ENCODE results near the gene CTXN1.

CTXN1 gene

DNA sequence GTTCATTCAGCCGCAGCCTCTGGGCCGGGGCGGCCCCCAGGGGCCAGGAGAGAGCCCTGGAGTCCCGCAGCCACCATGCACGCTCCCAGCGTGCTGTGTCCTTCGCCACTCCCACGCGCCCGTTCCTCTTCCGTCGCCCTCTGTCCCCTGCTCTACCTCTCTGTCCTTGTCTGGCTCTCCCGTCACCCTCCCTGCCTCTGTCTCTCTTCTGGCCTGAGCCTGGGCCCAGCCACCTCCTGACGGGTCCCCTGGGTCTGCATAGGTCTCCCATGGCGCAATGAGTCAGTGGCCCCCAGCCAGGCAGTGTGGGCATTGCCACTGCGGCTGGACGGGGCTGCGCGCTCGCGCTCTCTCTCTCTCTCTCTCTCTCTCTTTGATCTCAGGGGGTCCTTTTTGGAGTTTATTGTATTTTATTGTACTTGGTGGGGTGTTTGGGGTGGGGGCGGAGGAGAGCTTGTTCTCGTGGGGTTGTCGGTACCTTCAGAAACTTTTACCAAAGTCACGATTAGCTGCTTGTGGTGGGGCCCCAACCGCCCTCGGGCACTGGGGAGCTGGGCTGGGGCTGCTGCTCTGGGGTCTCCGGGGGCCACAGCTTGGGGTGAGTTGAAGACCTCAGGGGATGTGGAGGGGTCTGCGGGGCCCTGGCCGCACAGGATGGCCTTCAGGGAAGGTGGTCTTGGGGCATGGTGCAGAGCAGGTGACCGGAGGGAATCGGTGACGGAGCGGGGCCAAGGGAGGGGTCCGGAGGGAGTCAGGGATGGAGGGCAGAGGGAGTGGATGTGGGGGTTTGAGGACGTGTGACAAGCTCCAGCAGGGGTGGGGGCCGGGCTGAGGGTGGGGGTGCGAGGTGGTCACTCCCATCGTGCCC lies 13.0 kb downstream of the CTXN1 start:
- no peak for DNase-seq

DNA sequence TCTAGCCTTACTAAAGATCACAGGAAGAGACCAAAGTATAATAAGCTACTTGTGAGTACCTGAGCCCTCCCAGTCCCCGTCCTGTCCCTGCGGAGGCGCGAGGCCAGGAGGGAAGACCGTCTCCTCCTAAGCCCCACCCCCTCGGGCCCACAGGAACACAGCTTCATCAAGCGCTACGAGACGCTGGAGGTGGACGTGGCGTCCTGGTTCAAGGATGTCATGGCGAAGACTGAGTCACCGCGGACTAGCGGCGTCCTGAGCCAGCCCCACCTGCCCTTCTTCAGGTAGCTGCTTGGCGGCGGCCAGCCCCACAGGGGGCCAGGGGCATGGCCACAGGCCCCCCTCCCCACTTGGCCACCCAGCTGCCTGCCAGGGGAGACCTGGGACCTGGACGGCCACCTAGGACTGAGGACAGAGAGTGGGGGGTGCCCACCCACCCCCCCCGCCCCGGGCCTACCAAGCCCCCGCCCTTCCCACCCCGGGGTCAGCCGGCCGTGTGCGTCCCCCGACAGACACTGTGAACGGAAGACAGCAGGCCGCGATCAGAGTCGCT lies 13.7 kb downstream of the CTXN1 start:
- DNase-seq, result no peak

DNA sequence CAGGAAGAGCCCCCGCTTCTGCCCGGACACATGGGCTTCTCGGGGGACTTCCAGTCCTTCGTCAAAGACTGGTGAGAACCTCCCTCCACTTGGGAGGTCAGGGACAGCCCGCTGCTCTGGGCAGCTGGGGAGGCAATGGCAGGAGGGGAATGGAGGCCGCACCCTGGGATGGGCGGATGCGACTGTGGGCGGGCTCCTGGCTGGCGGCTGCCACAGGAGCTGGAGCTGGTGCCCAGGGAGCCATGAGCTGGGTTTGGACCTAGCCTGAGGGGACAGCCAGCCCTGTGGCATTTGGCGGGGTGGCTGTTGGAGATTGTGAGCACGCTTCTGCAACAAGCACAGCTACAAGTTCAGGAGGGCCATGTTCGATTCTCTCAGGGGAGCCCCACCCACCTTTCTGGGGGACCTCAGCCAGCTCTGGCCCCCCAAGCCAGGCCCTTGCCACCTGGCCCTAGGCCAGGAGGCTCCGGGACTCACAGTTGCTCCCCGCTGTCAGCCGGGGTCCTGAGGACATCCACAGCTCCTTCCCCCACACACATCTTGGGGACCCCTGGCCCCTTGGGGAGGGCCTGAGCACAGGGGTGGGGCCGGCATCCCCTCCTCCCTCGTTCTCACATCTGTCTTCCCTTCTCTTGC lies 14.3 kb downstream of the CTXN1 start:
- DNase-seq, result no peak

DNA sequence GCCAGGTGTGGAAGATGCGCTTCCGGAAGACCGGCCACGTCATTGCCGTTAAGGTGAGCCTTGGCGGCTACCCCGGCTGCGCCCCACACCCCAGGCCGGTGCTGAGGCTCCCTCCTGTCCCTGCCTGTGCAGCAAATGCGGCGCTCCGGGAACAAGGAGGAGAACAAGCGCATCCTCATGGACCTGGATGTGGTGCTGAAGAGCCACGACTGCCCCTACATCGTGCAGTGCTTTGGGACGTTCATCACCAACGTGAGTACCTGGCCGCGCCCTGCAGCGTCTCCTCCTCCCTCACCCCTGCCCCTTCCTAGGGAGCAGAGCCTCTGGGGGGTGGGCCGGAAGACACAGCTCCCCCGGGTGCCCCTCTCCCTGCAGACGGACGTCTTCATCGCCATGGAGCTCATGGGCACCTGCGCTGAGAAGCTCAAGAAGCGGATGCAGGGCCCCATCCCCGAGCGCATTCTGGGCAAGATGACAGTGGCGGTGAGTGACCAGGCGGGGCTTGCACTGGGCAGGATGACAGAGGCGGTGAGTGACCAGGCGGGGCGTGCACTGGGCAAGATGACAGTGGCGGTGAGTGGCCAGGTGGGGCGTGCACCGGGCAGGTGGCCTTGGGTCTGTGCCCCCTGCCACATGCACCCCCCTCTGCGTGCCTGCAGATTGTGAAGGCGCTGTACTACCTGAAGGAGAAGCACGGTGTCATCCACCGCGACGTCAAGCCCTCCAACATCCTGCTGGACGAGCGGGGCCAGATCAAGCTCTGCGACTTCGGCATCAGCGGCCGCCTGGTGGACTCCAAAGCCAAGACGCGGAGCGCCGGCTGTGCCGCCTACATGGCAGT lies 15.4 kb downstream of the CTXN1 start:
- no peak for DNase-seq

DNA sequence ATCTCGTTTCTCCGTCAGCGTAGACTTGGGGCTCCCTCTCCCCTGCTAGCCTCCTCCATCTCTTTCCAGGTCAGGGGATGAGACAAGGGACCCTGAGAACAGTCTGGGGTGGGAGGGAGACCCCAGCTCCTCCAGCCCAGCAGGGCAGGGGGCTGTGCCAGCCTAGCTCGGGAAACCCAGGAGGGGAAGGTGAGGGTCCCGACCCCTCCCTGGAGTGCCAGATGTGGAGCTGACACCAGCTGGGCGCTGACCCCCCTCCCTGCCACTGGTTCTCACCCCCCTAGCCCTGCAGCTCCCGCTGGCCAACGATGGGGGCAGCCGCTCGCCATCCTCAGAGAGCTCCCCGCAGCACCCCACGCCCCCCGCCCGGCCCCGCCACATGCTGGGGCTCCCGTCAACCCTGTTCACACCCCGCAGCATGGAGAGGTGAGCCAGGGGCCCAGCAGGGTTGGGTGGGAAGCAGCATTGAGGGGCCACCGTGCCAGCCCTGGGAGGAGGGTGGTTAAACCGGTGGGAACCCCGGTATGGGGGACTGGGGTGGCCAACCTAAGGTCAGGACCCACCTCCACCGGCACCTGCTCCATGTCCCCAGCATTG lies 16.4 kb downstream of the CTXN1 start:
- no peak for DNase-seq

DNA sequence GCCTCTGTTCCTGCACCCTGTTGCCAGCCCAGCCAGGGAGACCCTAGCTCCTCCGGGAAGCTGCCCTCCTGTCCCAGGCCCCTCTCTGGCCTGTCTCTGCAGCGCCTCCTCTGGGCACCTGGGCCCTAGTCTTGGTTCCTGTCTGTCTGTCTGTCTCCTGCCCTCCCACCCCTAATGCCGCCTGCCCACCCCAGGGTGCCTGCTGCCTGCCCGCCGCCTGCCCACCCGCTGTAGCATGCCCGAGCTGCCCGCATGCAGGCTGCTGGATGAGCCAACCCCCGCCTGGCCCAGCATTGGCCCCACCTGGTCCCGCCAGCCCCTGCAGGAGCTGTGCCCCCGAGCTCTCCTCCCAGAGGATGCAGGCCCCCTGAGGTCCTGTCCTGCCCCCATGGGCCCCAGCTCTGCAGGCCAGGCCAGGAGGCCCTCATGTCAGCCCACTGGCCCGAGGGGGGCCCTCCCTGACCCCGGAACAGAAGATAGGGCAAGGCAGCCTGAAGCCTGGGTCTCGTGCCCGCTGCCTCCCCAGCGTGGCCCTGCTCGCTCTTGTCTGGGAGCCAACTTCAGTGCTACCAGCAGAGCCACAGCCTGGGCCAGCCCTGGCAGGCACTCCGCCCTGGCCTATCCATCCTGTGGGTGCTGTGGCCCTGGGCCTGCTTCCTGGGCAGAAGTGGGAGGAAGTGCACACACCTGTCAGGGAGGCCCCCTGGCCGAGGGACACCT lies 17.0 kb downstream of the CTXN1 start:
- no peak for DNase-seq

DNA sequence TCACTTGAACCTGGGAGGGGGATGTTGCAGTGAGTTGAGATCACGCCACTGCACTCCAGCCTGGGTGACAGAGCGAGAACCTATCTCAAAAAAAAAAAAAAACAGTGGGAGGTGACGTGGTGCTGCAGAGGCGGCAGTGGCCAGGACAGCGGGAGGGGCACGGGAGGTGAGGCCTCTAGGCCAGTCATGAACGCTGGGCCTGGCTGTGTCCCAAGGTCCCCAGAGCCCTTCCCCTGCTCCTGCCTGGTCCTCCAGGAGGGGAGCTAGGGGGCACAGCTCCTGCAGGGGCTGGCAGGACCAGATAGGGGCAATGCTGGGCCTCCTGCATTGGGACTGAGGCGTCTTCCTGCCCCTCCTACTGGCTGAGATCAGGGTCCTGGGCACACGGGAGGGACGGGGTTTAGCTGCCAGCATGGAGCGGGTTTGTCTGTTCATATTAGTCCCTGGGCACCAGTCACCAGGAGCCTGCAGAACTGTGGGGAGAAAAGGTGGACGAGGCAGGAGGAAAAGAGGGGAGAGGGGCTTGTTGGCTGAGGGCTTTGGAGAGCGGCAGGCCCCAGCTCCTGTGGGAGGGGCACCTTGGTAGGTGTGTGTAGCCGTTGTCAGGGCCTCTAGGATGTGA lies 17.7 kb downstream of the CTXN1 start:
- DNase-seq, result no peak

DNA sequence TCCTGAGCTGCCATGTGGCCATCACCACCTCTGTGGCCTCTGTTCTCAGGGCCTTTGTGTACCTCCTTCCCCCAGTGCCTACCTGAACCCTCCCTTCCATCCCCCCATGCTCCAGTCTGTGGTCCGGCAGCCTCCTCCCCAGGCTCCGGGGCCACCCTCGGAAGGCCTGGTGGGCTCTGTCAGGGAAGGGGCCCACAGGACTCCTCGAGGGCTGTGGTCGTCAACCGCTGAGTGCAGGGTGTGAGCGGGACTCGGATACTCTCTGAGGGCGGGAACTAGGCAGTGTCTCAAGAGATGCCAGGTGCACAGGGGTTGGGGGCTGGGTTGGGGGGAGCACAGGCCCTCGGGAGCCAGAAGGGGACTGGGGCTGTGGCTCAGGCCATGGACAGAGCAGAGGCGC lies 18.4 kb downstream of the CTXN1 start:
- DNase-seq, result no peak

DNA sequence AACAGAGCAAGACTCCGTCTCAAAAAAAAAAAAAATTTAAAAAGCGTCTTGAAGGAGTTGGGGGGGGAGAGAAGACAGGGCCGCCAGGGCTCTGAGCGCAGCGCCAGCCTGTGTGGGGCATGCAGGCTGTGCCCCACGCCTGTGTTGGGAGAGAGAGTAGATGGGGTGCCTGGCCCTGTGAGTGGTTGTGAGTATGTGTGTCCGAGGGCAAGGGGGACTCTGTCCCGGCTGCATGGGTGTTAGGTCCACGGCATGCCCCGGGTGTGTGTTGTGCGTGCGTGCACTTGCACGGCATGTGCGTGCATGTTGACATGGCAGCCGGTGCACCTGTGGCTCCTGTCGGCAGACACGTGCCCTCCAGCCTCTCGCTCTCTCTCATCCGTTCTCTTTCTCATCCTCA lies 18.8 kb downstream of the CTXN1 start:
- DNase-seq, result no peak

DNA sequence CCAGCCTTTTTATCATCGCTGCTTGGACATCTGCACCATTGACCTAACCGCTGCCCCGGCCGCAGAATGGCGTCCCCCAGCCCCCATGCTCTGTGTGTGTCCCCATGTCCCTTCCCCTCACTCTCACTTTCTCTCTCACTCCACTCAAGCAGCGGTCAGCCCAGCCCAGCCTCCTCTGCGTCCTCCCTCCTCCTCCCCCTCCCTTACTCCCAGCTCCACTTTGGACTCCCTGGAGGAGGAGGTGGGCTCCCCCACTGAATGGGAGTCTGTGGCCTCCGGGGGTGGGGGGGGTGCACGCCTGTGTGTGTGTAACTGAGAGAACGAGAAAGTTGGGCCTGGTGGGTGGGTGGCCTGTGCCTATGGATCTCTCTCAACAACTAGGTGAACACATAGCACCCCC lies 20.1 kb downstream of the CTXN1 start:
- DNase-seq, result no peak

DNA sequence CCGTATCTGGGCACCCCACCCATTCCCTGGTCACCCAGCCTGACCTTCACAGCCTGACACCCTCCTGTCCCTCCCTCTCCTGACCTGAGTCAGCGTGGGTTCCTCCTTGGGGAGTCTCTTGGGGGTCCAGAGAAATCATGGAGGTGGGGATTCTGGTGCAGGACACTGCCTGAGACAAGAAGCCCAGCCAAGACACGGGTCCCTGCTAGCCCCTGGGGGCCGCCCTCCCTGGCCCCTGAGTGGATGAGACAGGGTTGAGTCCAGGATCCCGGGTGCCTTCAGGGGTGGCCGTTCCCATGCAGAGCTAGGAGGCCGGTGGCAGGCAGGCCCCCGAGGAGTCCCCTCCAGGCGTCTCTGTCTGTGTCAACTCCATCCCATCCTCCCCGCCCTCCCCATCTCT lies 20.7 kb downstream of the CTXN1 start:
- DNase-seq, result no peak

DNA sequence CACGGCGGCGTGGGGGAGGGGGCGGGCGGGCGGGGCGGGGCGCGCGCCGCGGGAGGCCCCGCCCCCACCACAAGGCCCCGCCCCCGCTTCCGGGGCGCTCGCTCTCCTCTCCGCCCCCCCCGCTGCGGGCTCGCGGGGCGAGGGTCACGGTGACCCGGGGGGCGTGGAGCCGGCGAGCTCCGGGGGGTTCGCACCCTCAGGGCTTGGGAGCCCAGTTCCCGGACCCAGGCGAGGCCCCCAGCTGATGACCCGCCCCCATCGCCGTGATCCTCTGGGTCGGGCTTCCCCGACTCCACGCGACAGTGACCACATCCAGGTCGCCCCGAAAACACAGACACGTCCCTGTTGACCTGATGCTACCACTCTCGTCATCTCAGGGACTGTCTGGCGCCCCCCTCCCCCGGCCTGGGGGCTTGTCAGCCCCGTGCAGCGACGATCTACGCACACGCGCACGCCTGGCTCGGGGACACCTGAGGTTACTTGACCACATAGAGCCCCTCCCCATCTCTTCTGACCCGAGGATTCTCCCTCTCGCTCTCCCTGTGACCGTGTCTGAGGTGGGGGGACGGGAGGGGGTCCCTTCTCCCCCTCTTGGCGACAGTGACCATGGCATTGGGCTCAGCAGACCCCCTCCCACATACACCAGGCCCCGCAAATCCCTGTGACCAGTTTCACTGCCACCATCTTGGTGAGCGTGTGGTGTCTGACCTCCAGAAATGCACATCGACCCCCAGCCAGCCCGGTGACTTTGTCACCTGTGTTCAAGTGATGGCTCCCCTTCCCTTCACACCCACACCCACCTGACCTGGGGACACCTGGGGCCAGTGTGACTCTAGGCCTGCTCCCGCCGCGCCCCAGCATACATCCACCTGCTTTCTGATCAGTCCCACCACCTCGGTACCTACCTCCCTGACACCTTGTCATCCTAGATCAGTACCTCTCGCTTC lies 21.6 kb downstream of the CTXN1 start:
- DNase-seq, result peak; percentile 68

DNA sequence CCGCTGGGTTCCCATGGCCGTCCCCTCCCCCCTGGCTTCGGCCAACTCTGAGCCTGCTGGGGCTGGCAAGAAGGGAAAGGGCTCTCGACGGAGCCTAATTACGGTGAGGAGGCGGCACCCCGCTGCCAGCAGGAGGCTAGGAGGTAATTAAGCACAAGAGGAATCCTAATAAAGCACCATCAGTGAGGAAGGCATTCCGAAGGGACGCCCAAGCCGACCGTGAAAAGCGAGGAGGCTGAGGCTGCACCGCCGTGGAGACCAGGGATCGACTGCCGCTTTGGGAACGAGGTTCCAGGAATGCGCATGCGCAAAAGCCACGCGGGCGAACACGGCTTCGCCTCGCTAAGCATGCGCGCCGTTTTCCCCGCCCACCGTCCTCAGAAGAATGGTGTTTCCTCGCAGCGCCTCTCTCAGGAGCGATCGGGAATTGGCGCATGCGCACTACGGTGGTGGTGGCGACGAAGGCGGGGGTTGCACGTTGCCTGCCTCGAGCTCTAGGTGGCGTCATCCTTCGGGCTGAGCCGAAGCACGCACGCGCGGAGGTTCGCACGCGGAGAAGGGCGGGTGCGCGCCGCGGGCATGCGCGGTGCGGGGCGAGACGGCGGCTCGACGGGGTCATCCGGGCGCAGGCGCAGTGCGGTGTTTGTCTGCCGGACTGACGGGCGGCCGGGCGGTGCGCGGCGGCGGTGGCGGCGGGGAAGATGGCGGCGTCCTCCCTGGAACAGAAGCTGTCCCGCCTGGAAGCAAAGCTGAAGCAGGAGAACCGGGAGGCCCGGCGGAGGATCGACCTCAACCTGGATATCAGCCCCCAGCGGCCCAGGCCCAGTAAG lies 22.5 kb downstream of the CTXN1 start, which contains the start of gene MAP2K7:
MAP2K7 (plus strand) TSS at position 634 of the 830 bp plus-strand sequence; CDS start at position 702, 68 bp downstream.
- peak; percentile 100 for DNase-seq

DNA sequence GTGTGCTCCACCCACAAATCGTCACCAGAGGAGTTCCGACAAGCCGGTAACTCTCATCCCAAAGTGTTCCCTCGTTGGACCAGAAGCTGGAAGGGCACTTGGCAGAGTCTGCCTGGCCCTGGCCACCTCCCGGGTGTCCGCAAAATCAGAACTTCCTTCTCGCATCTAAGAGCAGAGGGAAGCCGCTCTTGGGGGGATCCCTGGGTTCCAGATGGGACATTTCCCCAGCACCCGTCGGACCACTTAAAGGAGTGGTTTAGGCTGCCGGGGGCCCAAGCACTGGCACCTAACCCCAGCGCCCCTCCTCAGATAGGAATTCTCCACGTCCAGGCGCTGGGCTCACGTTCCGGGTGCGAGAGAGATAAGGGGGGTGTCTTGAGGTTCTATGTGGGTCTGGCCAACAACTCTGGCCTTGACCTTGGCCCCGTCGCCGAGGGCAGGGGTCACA lies 23.1 kb downstream of the CTXN1 start:
- no peak for DNase-seq

DNA sequence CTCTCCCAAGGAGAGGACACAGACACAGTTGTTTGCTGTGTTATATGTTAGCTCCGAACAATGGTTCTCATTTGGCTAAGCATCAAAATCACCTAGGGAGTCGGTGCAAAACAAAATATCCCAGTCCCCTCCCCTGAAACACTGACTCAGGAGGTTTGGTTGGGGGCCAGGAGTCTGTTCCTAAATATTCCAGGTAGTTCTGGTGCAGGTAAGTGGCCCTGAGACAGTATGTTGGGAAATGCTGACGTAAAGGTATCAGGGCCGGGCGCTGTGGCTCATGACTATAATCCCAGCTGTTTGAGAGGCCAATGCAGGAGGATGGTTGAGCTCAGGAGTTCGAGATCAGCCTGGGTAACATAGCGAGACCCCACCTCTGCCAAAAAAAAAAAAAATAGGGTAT lies 24.6 kb downstream of the CTXN1 start:
- DNase-seq, result no peak

DNA sequence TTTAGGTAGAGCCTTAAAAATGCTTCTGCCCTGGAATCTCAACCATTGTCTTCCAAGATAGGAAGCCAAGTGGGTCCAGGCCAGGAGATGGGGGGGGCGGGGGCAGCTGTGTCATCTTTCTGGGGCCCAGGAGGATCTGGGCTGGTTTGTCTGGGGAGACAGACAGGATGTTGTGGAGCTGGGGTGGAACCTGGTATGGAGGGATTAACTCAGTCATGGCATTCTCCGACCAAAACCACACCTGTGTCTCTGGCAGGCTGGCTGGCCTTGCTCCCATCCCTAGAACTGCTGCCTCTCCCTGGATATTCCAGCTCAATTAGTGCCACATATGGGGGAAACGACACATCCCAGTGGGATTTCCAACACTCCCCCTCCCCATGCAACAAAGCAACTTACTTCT lies 25.0 kb downstream of the CTXN1 start:
- DNase-seq, result no peak

DNA sequence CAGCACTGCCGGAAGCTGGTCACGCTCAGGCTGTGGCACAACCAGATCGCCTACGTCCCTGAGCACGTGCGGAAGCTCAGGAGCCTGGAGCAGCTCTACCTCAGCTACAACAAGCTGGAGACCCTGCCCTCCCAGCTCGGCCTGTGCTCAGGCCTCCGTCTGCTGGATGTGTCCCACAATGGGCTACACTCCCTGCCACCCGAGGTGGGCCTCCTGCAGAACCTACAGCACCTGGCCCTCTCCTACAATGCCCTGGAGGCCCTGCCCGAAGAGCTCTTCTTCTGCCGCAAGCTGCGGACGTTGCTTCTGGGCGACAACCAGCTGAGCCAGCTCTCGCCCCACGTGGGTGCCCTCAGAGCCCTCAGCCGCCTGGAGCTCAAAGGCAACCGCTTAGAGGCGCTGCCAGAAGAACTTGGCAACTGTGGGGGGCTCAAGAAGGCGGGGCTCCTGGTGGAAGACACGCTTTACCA lies 25.5 kb downstream of the CTXN1 start:
- DNase-seq, result no peak

DNA sequence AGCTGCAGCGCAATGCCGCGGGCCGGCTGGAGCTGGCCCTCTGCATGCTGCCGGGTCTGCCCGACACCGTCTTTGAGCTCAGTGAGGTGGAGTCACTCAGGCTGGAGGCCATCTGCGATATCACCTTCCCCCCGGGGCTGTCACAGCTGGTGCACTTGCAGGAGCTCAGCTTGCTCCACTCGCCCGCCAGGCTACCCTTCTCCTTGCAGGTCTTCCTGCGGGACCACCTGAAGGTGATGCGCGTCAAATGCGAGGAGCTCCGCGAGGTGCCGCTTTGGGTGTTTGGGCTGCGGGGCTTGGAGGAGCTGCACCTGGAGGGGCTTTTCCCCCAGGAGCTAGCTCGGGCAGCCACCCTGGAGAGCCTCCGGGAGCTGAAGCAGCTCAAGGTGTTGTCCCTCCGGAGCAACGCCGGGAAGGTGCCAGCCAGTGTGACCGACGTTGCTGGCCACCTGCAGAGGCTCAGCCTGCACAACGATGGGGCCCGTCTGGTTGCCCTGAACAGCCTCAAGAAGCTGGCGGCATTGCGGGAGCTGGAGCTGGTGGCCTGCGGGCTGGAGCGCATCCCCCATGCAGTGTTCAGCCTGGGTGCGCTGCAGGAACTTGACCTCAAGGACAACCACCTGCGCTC lies 26.1 kb downstream of the CTXN1 start:
- DNase-seq, result no peak

DNA sequence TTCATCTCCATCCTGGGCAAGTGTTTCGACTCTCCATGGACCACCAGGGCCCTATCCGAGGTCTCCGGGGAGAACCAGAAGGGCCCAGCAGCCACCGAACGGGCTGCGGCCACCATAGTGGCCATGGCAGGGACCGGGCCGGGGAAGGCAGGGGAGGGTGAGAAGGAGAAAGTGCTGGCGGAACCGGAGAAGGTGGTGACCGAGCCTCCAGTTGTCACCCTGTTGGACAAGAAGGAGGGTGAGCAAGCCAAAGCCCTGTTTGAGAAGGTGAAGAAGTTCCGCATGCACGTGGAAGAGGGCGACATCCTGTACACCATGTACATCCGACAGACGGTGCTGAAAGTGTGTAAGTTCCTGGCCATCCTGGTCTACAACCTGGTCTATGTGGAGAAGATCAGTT lies 27.0 kb downstream of the CTXN1 start:
- no peak for DNase-seq

All from right hindlimb (tissue), 1 donor.